ACC112 (cell line): ENCODE measurements around the gene KCNIP2.

Source experiments
- H2AFZ ChIP-seq: fragments of 200-600 bp; sonication (generic); one replicate; pipeline ENCODE4 v1.6.0; 2017; ENCODE audit warnings: antibody characterized with exemption, low read length; ENCODE audit not compliant: unreplicated experiment
- H3K27ac ChIP-seq: fragments of 200-600 bp; sonication (generic); 2 replicates; pipeline ENCODE4 v1.5.1; 2014; ENCODE audit warnings: low read depth, mild to moderate bottlenecking, antibody characterized with exemption, low read length, moderate library complexity
- H3K27me3 ChIP-seq: fragments of 200-600 bp; sonication (generic); 2 replicates; pipeline ENCODE4 v1.6.1; 2014; ENCODE audit warnings: mild to moderate bottlenecking, antibody characterized with exemption, low read length, moderate library complexity, mixed read lengths; ENCODE audit not compliant: insufficient read depth
- H3K36me3 ChIP-seq: fragments of 200-600 bp; sonication (generic); 2 replicates; pipeline ENCODE4 v1.6.1; 2016; ENCODE audit warnings: mild to moderate bottlenecking, antibody characterized with exemption, low read length, moderate library complexity, mixed read lengths; ENCODE audit not compliant: insufficient read depth
- H3K4me1 ChIP-seq: fragments of 200-600 bp; sonication (generic); one replicate; pipeline ENCODE4 v1.6.1; 2016; ENCODE audit warnings: low read length, mixed read lengths; ENCODE audit not compliant: insufficient read depth, unreplicated experiment, control insufficient read depth
- H3K4me3 ChIP-seq: fragments of 200-600 bp; sonication (generic); 2 replicates; pipeline ENCODE4 v1.5.1; 2014; ENCODE audit warnings: mild to moderate bottlenecking, low read depth, low read length
- H3K79me2 ChIP-seq: fragments of 200-600 bp; sonication (generic); one replicate; pipeline ENCODE4 v1.6.0; 2016; ENCODE audit warnings: low read length; ENCODE audit not compliant: control insufficient read depth, unreplicated experiment, insufficient read depth

The KCNIP2 gene

DNA sequence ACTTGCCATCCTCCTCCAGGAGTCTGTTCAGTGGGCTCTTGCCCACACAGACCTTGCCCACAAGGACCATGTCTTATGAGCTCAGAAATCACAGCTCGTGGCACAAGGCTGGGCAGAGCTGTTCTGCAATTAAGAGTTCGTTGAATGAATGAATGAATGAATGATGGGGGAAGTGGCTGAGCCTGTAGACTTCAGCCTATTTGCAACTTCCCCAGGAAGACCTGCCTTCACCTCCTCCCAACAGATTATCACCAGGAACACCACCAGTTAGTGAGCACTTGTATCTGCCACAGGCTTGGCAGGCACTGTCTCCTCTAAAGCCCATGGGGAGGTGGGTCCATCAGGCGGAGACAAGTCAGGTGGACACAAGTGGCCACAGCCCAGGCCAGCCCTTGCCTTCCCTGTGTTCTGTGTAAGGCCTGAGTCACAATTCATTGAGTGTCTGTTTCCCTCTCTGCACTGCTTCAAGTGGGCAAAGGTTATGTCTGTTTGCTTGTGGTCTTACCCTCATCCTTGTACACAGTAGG lies 65.9 kb downstream of the KCNIP2 start:
- H3K36me3 ChIP-seq: no peaks in the 10 kb centered on the region
- H3K4me1 ChIP-seq: peaks cover 13% of the 10 kb centered on the region
- H3K4me3 ChIP-seq: no peak overlapping the region
- peaks cover 6% of the 10 kb centered on the region for H3K79me2 ChIP-seq
- H3K27ac ChIP-seq: no peak overlapping the region
- no peak overlapping the region for H2AFZ ChIP-seq
- H3K27me3 ChIP-seq: peaks cover 47% of the 10 kb centered on the region

GRCh38 chr10:101776161-101776817 lies 67.3 kb downstream of the KCNIP2 start:
- Histone ChIP-seq H3K4me3 (no peak overlapping the region), H3K27me3 (peaks cover 56% of the 10 kb centered on the region), H3K27ac (no peak overlapping the region), H3K79me2 (no peaks in the 10 kb centered on the region), H3K36me3 (no peaks in the 10 kb centered on the region), H2AFZ (no peak overlapping the region), H3K4me1 (peaks cover 7% of the 10 kb centered on the region)
